Measurements from ENCODE around the gene PPM1N. TPM values are rescaled to one million over a fixed set of nuclear protein-coding genes. Genes with fewer than 3 reads are reported as not detected.

The PPM1N gene
- polyA plus RNA-seq (ENCODE audit: insufficient read length in 4 of 4), result under 1 TPM in 3 of 4 donors, not detected in 1; 0.20 to 0.71 (median 0.56) TPM

- DNase-seq (ENCODE audit: low read depth in 4 of 4, low spot score in 3 of 4), result no peak
Measured at GRCh38 chr19:45498411-45499195, at the start of gene PPM1N. PPM1N (plus strand) TSS chr19:45498443; CDS start chr19:45498473, 30 bp downstream.

- DNase-seq (ENCODE audit: low read depth in 4 of 4, low spot score in 3 of 4), result no peak
Measured at GRCh38 chr19:45448887-45449299, 49.4 kb upstream of the PPM1N start.

- no peak for DNase-seq (ENCODE audit: low read depth in 4 of 4, low spot score in 3 of 4)
Measured at GRCh38 chr19:45450012-45450333, 48.3 kb upstream of the PPM1N start.

- DNase-seq (ENCODE audit: low read depth in 4 of 4, low spot score in 3 of 4), result no peak
Measured at GRCh38 chr19:45451131-45451849, 47.0 kb upstream of the PPM1N start.

GRCh38 chr19:45451850-45452387 is 46.3 kb upstream of the PPM1N start:
- DNase-seq (ENCODE audit: low read depth in 4 of 4, low spot score in 3 of 4), result no peak

GRCh38 chr19:45455707-45456499 is 42.3 kb upstream of the PPM1N start:
- peak in 1 of 4 donors; percentile 82 for DNase-seq (ENCODE audit: low read depth in 4 of 4, low spot score in 3 of 4)

GRCh38 chr19:45456500-45456815 is 41.8 kb upstream of the PPM1N start:
- DNase-seq (ENCODE audit: low read depth in 4 of 4, low spot score in 3 of 4), result no peak

- DNase-seq (ENCODE audit: low read depth in 4 of 4, low spot score in 3 of 4), result no peak
Measured at GRCh38 chr19:45457776-45458175, 40.5 kb upstream of the PPM1N start.

- no peak for DNase-seq (ENCODE audit: low read depth in 4 of 4, low spot score in 3 of 4)
Measured at GRCh38 chr19:45460807-45461347, 37.4 kb upstream of the PPM1N start.

GRCh38 chr19:45462174-45462573 is 36.1 kb upstream of the PPM1N start:
- DNase-seq (ENCODE audit: low read depth in 4 of 4, low spot score in 3 of 4), result no peak

GRCh38 chr19:45463241-45463640 is 35.0 kb upstream of the PPM1N start:
- no peak for DNase-seq (ENCODE audit: low read depth in 4 of 4, low spot score in 3 of 4)

- no peak for DNase-seq (ENCODE audit: low read depth in 4 of 4, low spot score in 3 of 4)
Measured at GRCh38 chr19:45464274-45464673, 34.0 kb upstream of the PPM1N start.

- no peak for DNase-seq (ENCODE audit: low read depth in 4 of 4, low spot score in 3 of 4)
Measured at GRCh38 chr19:45464852-45465441, 33.3 kb upstream of the PPM1N start.

GRCh38 chr19:45467115-45467455 is 31.2 kb upstream of the PPM1N start:
- DNase-seq (ENCODE audit: low read depth in 4 of 4, low spot score in 3 of 4), result no peak

GRCh38 chr19:45467456-45468158 is 30.6 kb upstream of the PPM1N start, which contains the start of gene FOSB:
FOSB (plus strand) TSS chr19:45467996; CDS start chr19:45468587, 591 bp downstream.
- DNase-seq (ENCODE audit: low read depth in 4 of 4, low spot score in 3 of 4), result peak in 3 of 4 donors; percentile 84 to 88 (median 87)

- no peak for DNase-seq (ENCODE audit: low read depth in 4 of 4, low spot score in 3 of 4)
Measured at GRCh38 chr19:45468159-45468651, 30.0 kb upstream of the PPM1N start.

GRCh38 chr19:45468803-45469131 is 29.5 kb upstream of the PPM1N start:
- DNase-seq (ENCODE audit: low read depth in 4 of 4, low spot score in 3 of 4), result no peak

GRCh38 chr19:45469132-45469944 is 28.9 kb upstream of the PPM1N start:
- DNase-seq (ENCODE audit: low read depth in 4 of 4, low spot score in 3 of 4), result no peak

Measured in left renal pelvis (tissue), 4 donors.